ENCODE results near the gene MS4A6A.
A peak's percentile ranks its signal among the peaks of the same experiment; 100 is the strongest.
"Not testable (repeated sequence)": the region's sequence is repeated elsewhere in the genome, so short reads cannot be mapped to it uniquely, and the experiment has no call there.

Gene MS4A6A, protein sequence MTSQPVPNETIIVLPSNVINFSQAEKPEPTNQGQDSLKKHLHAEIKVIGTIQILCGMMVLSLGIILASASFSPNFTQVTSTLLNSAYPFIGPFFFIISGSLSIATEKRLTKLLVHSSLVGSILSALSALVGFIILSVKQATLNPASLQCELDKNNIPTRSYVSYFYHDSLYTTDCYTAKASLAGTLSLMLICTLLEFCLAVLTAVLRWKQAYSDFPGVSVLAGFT

DNA sequence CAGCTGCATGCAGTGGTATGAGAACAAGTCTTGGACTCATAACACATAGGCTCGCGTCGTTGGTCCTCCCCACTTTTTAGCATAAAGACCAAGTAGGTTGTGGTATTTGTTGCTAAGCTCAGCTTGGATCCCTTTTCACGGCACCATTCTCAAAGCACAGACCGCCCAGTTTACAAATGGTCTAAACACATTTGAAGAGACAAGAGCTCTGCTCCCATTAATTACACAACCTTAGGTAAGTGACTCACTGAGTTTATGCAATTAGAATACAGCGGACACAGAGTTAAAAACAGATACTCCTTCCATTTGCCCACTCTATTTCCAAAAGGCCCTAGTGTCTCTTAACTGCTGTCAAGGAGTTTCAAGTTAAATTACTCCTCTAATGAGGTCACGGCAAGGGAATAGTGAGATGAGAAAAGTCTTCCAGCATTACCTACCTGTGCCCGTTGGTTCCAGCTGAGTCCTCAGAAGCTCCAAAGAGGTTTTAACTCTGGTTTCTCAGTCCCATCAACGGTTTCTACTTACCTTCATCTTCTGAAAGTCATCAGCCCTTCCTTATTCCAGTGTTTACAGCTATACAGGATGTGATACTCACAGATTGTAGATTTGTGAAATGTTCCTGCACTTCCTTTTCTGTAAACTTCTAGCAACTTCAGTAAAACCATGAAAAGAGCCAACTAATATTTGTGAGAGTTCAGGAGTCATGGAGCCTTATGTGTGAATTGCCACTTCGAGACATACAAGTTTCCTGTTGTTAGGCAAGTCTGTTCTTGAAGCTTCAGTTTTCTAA lies at the start of gene MS4A6A:
Gene MS4A6A, minus strand, starts transcription at position 543 of the 790 bp plus-strand sequence. CDS start 1,356 bp downstream, outside the sequence.
- no peak for DNase-seq

DNA sequence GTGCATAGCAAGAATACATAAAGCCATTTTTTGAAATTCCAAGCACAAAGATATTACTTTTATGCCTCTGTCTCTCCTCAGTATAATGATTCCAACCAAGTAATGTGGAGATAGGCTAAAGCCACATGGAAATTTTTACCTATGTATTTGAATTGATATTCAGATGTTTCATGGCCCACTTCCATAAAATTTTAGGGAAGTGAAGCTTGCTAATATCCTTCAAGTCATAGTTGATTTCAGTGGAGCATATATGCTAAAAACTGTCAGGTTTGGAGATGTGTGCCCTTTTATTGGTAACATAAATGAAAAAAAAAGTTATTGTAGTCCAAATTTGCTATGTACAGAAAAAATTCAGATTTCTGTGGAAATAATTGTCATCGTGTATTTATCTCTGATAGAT lies 47.8 kb upstream of the MS4A6A start:
- no peak for DNase-seq

DNA sequence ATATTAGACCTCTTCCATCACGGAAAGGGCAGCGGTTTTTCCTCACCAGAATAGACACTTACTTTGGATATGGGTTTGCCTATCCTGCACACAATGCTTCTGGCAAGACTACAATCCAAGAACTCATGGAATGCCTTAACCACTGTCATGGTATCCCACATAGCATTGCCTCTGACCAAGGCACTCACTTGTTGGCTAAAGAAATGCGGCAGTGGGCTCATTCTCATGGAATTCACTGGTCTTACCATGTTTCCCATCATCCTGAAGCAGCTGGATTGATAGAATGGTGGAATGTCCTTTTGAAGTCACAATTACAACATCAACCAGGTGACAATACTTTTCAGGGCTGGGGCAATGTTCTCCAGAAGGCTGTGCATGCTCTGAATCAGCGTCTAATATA lies 39.3 kb upstream of the MS4A6A start:
- no peak for DNase-seq

DNA sequence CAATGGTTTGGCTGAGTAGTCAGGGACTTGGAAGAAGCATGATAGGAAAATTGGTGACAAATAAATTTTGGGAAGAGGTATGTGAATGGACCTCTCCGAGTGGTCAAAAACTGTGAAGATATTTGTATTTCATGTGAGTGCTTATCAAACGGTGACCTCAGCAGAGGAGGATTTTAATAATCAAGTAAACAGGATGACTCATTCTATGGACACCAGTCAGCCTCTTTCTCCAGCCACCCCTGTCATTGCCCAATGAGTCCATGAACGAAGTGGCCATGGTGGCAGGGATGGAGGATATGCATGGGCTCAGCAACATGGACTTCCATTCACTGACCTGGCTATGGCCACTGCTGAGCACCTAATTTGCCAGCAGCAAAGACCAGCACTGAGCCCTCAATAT lies 38.8 kb upstream of the MS4A6A start:
- no peak for DNase-seq

DNA sequence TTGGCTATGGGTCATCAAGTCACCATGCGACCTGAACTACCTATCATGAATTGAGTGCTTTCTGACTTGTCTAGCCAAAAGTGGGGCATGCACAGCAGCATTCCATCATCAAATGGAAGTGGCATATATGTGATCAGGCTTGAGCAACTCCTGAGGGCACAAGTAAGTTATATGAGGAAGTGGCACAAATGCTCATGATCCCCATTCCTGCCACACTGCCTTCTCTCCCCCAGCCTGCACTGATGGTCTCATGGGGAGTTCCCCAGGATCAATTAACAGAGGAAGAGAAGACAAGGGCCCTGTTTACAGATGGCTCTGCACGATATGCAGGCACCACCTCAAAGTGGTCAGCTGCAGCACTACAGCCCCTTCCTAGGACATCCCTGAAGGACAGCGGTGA lies 38.3 kb upstream of the MS4A6A start:
- no peak for DNase-seq

DNA sequence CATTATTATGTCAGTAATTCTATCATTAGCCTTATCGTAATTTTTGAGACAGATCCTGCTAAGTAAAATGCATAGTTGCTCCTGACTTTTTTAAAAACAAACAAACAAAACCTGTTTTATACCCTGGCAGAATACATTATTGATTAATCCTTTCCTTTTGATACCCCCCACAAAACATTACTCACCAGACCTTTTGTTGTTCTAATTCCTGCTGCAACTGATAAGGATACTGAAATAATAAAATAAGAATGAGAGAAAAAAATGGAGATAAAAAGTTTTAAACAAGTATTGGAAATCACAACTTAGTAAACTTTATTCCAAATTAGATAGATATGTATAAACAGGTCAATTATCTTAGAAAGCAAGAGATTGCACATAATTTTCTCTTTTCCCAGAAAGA lies 31.5 kb upstream of the MS4A6A start:
- DNase-seq: no peak

DNA sequence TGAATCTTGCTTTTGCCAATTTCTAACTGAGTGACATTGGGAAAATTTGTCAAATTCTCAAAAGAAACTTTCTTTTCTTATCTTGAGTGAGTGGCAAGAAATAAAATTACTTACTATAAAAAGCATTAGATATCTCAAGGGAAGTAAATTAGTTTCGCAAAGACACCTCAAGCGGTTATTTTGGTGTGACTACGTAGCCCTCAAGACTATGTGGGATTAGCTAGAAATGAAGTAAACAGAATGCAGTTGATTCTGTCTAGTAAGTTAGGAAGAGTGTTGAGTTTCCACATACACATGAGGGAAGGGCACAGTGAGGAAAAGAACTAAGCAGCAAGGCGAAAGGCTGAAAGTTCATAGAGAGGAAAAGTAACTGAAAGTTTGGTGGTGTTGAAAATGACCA lies 28.3 kb upstream of the MS4A6A start:
- DNase-seq: no peak

DNA sequence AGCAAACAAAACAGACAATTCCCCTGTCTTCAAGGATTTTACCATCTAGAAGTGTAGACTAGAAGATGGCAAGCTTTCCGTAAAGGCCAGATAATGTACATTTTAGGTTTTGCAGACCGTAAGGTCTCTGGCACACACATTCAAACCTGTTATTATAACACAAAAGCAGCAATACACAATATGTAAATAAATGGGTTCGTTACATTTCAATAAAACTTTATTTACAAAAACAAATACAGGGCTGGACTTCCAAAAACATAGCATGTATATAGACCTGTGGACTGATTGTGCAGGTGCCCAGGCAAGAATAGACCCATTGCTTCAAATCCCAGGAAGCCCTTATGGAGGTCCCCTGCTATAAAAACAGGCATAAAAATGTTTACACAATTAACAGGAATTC lies 27.1 kb upstream of the MS4A6A start:
- no peak for DNase-seq

DNA sequence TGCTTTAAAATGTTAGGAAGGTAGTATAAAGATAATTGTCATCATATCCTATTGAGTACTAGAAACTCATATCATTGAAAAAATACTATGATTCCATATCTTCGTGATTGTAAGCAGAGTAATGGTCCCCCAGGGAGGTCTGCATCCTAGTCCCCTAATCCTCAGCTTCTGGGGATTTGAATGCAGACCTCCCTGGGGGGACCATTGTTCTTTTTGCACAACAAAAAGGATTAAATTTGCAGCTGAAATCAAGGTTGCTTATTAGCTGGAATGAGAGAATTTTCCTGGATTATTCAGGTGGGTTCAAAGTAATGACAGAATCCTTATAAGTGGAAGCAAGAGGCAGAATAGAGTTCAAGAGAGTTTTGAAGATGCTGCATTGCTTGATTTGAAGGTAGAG lies 26.1 kb upstream of the MS4A6A start:
- DNase-seq: no peak

DNA sequence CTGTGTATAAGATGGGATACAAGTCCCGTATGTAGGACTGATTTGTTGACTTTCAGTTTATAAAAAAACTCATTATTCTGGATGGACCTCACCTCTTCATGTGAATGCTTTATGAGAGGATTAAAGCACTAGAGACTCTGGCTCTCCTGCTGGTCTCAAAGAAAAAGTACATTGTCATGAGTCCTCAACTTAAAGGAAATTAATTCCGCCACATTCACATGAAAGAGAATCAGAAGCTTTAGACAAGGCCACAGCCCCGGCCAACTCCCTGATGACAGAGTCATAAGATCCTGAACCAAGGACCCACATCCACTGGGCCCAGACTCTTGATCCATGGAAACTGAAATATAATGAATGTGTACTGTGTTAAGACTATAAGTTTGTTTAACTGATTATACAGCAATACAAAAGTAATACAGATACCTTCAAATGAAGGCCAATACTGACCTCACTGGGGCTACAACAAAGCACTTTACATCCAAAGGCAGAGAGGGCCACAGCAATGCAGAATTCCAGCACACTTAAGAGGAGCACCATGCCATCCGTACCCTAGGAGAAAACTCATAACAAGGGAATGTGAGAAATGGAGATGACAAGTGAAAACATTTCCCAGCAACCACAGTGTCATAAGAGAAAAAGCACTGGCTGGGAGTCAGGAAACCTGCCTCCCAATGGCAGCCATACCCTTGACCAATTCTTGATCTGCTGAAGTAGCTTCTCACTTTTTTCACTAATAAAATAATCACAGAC lies 25.4 kb upstream of the MS4A6A start:
- no peak for DNase-seq

DNA sequence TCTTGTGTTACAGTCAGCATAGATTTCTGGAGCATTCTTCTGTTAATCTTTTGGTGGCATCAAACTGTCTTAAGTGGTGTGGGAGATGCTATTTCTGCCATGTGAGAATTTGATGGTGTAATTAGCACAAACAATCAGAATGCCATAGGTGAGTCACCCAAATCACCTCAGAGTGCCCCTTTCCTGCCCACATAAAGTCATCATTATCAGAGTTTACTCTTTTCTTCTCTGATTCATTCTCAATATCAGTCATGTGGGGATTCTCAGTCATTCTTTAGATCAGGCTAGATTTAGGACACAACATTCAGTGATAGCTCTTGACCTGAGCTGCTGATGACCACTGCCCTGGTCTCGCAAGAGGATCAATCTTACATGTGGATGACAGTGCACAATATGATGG lies 23.7 kb upstream of the MS4A6A start:
- no peak for DNase-seq

DNA sequence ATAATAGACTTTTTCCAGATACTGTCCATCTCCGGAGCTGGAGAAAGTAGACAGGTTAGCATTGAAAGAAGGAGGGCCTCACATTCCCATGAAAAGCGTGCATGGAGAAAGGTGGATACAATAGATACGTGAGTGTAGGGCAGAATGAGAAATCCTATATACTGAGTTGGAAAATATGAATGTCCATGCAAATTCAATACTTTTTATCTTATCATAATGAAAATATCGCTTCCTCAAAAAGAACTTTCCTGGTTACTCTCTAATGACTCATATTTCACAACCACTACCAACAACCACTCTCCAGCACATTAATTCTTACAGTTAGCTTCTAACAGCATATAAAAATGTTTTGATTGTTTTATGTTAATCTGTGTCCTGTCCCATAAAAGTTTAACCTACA lies 22.0 kb upstream of the MS4A6A start:
- DNase-seq: no peak

DNA sequence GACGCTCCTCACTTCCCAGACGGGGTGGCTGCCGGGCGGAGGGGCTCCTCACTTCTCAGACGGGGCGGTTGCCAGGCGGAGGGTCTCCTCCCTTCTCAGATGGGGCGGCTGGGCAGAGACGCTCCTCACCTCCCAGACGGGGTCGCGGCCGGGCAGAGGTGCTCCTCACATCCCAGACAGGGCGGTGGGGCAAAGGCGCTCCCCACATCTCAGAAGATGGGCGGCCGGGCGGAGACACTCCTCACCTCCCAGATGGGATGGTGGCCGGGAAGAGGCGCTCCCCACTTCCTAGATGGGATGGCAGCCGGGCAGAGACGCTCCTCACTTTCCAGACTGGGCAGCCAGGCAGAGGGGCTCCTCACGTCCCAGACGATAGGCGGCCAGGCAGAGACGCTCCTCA lies 18.5 kb upstream of the MS4A6A start:
- DNase-seq: not testable (repeated sequence)

DNA sequence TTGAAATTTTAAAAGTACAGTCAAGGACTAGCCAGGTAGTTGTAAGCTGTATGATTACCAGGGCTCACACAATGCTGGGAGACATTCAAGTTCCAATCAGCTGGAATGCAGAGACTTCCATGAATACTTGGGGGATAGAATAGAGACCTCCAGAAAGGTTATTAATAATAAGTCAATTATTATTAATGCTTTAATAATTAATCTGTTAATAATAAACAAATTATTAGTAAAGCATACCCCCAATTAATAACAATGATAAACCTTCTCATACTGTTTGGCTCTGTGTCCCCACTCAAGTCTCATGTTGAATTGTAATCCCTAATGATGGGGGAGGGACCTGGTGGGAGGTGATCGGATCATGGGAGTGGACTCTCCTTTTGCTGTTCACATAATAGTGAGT lies 14.6 kb upstream of the MS4A6A start:
- no peak for DNase-seq

DNA sequence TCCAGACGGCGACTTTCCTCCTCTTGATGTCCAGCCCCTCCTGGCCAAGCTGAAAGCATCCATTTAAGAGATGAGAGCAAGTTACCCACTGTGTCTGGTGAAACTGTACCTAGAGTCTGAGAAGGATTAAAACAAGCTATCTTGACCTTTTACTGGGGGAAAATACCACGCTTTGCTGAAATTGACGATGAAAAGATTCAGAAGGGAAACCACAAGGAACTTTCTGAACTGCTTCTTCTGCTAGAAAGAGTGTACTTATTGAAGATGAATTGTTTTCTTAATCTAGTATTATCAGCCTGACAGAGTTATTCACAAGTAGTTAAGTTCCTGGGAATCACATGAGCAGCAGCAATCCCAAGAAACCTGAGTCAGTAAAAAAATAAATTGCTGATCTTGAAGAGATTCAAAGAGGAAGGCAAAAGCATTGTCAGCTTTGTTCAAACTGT lies 13.1 kb upstream of the MS4A6A start:
- no peak for DNase-seq

DNA sequence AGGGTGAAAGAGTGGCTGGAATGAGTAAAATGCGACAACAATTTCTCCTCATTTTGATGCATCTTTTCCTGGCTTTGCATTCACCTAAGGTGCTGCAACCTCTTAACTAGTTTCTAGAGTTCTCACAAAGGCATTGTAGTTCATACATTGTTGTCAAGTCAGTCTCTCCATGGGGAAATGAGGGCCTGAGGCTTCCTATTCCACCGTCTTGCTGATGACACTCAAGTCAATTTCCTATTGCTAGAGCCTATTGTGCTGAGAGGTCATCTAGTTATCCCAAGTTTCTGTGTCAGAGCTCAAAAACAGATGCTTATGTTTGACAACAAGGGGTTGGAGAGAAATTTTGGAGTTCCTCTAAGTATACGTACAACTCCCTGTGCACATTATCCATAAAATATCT lies 11.6 kb upstream of the MS4A6A start:
- DNase-seq: no peak

DNA sequence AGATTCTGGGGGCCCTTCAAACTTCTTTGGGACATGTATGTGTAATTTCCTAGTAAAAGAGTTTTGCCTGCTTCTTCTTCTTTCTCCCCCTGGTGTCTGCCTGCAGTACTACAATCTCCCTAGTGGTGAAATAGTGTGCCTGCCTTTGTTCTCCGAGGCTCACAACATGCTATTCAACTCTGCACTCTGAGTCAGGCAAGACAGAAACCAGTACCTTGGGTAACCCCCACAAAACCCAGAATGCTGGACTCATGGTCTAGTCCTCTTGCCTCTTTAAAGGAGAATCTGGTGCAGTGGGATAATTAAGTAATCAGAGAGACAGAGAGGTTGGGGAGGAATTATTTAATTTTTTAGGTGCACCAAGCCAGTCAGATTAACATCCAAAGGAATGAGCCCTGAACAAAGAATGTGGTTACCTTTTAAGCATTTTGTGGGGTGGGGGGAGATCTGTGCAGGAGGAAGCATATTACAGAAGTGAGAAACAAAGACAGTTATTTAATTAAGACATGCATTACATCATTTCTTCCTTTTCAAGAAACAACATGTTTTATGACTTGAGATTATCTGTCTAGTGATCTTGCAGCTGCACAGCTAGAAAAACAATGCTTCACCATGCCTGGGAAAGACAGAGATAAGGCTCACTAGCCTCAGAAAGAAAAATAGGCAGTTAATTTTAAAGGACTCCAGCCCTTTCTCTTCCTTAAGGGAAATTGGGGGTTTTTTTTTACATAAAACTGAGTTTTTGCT lies 11.0 kb upstream of the MS4A6A start:
- DNase-seq: peak; percentile 19

DNA sequence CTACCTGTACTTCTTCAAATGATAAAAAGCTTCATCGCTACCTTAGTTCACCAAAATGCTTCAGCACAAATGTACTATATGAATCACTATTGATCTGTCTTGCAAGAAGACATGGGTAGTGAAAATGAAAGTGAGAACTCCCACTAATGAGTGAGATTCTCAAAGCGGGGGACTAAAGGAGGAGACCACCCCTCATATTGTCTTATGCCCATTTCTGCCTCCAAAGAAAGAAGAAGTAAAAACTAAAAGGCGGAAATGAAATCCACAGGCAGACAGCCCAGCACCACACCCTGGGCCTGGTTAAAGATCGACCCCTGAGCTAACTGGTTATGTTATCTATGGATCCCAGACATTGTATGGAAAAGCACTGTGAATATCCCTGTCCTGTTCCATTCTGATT lies 9.7 kb upstream of the MS4A6A start:
- DNase-seq: not testable (repeated sequence)

DNA sequence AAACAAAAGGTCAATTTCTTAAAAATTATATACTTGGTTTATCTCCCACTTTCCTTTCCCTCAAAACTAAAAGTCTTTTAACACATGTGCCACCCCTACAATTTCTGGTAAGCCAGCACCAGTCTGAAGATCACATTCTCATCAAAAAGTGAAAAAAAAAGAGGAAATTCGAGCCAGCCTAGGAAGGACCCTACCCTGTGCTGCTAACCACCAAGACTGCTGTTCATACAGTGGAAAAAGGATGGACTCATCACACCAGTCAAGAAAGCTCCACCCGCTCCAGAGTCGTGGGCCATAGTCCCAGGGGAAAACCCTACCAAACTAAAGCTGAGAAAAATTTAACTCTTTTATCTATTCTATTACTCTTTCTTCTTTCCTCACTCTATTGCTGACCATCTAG lies 5.6 kb upstream of the MS4A6A start:
- not testable (repeated sequence) for DNase-seq

DNA sequence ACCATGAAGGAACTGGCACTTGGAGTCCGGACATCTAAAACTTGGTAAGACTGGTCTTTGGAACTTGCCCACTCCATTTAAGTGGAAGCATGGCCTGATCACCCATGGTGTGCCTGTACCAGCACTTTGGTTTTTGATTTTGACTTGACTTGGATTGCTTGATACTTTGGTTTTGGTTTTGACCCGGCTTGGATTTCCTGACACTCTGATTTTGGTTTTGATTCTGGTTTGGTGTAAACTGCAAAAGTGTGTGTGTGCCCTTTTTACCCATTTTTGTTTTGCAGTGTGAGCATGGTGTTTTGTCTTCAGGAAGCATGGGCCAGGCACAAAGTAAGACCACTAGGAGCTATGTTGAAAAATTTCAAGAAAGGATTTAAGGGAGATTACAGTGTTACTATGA lies 3.2 kb upstream of the MS4A6A start:
- DNase-seq: not testable (repeated sequence)

DNA sequence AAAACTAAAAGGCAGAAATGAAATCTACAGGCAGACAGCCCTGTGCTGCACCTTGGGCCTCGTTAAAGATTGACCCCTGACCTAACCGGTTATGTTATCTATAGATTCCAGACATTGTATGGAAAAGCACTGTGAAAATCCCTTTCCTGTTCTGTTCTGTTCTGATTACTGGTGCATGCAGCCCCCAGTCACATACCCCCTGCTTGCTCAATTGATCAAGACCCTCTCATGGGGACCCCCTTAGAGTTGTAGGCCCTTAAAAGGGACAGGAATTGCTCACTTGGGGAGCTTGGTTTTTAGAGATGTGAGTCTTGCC lies 2.6 kb upstream of the MS4A6A start:
- not testable (repeated sequence) for DNase-seq

DNA sequence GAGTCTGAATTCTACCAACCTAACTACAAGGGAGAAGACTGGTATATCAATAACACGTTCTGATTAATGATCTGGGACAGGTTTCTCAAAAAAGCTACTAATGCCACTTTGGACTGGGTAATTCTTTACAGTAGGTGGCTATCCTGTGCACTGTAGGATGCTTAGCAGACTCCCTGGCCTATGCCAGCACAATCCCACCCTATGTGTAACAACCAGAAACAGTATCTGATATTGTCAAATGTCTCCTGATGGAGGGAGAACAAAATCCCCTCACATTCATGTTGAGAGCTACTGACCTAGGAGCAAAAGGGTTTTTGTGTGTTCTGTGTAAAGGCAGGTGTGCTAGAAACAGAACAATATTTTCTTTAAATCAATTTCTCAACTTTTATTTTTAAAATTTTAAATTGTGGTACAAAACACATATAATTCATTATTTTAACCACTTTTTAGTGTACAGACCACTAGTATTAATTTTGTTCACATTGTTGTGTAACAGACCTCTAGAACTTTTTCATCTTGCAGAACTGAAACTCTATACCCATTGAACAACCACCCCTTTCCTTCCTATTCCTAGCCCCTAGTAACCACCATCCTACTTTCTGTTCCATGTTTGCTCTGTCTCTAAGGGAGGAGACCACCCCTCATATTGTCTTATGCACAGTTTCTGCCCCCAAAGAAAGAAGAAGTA lies 2.1 kb upstream of the MS4A6A start:
- DNase-seq: no peak

All from NCI-H446 treated with DMSO at 0.1 percent for 48 hours (cell line).